GM12873 (cell line): ENCODE data around the gene CBL.

Experiments used
- CTCF ChIP-seq: IDR thresholded peaks from 2 replicates; pipeline ENCODE4 v1.5.1; 2012; ENCODE audit warnings: low read depth, mild to moderate bottlenecking, moderate library complexity, low read length, control low read depth; ENCODE audit not compliant: insufficient read depth; ENCODE audit errors: missing control alignments

CBL gene

GRCh38 chr11:119335091-119335654 lies 129.0 kb downstream of the CBL start:
- TF ChIP-seq CTCF, result no peak

- no peak for TF ChIP-seq CTCF
Measured at GRCh38 chr11:119335655-119336543, 129.8 kb downstream of the CBL start.

- TF ChIP-seq CTCF, result no peak
Measured at GRCh38 chr11:119336744-119337469, 130.8 kb downstream of the CBL start.

- no peak for TF ChIP-seq CTCF
Measured at GRCh38 chr11:119337581-119338317, 131.6 kb downstream of the CBL start.

GRCh38 chr11:119338318-119338890 lies 132.3 kb downstream of the CBL start:
- peak; percentile 83 for TF ChIP-seq CTCF

GRCh38 chr11:119338965-119339588 lies 132.9 kb downstream of the CBL start:
- TF ChIP-seq CTCF, result no peak
